Measurements from ENCODE around the gene ZCCHC24.

DNA sequence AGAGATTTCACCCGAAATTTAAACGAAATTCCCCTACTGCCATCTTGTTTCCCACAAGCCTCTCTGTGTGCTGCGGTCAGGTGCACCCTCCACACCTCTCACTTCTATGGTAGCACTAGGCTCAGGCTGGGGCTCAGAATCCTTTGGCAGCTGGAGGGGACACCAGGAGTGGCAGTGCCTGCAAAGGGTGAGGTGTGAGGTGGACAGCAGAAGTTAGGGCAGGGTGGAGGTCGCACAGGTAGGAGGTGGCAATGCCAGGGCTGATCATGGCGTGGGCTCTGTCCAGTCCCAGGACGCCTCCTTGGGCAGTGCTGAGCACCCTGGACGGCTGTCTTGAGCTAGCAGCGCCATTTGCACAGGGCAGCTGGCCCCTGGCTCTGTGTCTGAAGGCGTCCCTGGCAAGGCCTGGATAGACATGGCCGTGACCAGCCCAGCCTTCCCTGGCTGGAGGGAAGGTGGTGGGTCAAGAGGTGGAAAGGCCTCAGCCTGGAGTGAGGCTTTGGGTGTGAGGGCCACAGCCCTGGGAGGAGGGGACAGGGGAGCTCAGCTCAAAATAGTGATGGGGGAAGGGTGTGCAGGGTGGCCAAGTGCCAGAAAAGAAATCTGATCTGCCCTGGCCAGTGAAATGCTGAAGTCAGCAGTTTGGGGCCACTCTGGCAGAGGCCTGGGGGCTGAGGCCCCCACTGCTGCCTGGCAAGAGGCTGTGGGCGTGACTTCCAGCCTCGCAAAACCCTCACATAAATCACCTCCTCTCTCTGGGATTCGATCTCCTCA lies 40.0 kb downstream of the ZCCHC24 start:
- TF ChIP-seq CTCF (IDR thresholded peaks at IDR 0.05; ENCODE audit: low read depth, low read length, poor library complexity, severe bottlenecking) (no peak), EZH2phosphoT487 (IDR thresholded peaks at IDR 0.05; ENCODE audit: borderline replicate concordance, low read length) (no peak)

Measured in DOHH2 (cell line).